GM19025 (cell line): Measurements from ENCODE around the gene MICAL2.
"Not testable (repeated sequence)": the region's sequence is repeated elsewhere in the genome, so short reads cannot be mapped to it uniquely, and the experiment has no call there.

Source experiments
- ATAC-seq: cut with Tn5 transposase; IDR thresholded peaks from one replicate; pipeline ENCODE4 v1.9.1; 2021; ENCODE audit warnings: mild to moderate bottlenecking, low read depth, moderate library complexity; ENCODE audit not compliant: unreplicated experiment

The MICAL2 gene

GRCh38 chr11:12130180-12130980 lies 20.0 kb downstream of the MICAL2 start:
- no peak for ATAC-seq

GRCh38 chr11:12131943-12132789 lies 21.8 kb downstream of the MICAL2 start:
- no peak for ATAC-seq

DNA sequence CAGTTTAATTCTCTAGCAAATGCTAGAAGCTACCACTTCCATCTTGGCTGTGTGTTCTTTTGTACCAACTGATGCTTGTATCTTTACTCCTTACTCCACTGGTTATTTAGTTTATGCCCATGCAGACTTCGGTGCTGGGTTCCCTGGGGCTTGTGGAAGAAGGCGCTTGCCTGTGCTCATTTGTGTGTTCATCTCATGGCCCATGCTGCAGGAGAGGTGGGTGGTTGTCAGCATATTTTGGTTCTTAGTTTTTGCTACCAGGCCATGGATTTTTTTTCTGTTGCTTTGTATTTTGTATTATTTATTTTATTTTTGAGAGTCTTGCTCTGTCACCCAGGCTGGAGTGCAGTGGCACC lies 22.4 kb downstream of the MICAL2 start:
- no peak for ATAC-seq

GRCh38 chr11:12133547-12134235 lies 23.3 kb downstream of the MICAL2 start:
- no peak for ATAC-seq

DNA sequence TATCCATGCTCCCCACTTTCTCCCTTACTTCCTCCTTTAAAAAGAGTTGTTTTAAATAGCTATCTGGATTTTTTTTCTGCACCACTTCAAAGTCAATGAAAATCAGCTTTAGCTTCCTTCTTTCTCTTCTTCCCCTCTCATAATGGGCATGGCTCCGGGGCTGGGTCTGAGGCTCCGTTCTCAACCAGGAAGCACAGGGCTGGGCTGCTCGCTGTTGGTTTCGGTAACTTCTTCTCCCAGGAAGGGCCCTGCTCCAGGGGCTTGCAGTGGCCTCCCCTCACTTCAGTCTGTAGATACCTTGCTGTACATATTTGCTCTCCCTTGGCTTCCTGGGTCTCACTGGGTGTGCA lies 23.8 kb downstream of the MICAL2 start:
- no peak for ATAC-seq

GRCh38 chr11:12135185-12135584 lies 24.8 kb downstream of the MICAL2 start:
- no peak for ATAC-seq

- ATAC-seq: no peak
Observed at GRCh38 chr11:12137005-12137690, 26.8 kb downstream of the MICAL2 start.

DNA sequence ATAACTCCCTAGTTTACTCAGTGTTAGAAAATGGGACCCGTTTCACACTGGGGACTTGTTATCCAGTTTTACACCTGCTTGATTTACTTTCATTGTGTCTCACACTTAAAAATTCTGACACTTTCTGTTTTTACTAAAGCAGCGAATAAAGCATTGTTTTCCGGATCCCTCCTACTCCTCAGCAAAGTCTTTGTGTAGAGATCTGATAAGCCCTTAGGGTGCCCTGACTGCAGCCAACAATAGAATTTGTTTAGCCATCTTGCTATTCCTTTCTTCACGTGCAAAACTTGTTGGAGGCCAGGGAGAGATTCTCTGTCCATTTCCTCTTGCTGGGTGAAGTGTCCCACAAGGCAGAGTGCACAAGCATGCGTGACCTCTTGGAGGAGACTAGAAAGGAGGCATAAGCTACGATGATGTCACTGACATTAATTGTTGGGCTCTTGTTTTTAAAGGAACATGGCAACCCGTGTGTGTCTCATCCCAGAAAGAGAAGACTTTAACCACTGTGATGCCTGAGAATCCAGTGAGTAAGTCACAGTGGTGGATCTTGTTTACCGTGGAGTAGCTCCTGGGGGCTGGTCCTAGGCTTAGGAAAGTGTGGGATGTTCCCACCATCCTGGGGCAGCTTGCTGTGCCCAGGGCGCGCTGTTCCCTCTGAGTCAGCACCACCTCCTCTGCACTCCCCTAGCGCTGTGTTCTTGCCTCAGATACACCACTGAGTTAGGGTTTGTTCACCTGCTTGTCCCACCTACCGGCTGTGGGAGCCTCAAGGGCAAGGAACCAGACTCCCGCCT lies 27.7 kb downstream of the MICAL2 start:
- no peak for ATAC-seq

DNA sequence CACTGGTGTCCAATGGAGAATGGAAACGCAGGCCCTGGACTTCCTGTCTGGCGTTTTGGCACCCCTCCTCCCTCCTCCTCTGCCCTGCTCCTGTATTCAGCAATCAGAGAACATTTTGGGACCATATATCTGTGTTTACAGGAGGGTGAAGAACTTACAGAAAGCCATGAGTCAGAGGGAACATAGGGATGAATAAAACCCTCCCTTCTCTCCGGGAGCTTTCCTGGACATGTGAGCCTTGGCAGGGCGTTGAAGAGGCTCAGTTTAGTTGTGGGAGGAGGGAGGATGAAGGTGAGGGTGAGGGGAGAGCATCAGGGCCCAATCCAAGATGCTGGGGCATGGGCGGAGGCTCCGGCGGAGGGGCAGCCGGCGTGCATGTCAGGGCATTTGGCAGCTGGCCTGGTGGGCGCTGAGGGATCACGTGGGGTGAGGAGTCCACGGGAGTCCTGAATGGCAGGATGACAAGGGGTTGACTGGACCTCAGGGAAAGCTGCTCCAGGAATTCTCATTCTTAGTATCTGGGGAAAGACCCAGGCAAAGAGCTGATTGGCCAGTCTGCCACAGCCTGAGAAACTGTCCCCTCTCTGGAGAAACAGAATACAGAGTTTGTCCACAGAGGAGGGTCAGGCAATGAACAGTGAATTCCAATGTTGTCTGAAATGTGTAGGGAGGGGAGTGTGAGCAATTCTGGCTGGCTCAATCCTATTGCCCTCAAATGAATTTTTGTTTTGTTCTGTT lies 28.9 kb downstream of the MICAL2 start:
- ATAC-seq: no peak

- no peak for ATAC-seq
Observed at GRCh38 chr11:12140186-12140793, 29.9 kb downstream of the MICAL2 start.

GRCh38 chr11:12141283-12141682 lies 30.9 kb downstream of the MICAL2 start:
- no peak for ATAC-seq

DNA sequence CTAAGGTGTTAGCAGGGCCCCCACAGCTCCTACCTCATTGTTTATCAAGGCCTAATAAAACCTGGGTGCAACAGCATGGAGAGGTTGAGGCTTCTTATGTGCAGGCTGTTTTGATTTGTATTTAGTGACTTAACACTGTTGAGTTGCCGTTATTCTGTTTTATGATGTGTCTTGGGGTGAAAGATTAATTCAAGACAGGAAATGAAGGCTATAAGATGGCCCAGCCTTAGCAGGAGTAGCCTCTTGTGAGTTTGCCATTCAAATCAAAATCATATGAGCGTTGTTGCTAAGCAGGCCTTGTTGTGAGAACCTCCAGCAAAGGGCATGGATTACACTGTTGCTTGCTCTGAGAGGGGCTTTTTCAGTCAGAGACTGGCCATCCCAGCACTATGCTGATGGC lies 31.8 kb downstream of the MICAL2 start:
- ATAC-seq: no peak

GRCh38 chr11:12142909-12143308 lies 32.5 kb downstream of the MICAL2 start:
- no peak for ATAC-seq

DNA sequence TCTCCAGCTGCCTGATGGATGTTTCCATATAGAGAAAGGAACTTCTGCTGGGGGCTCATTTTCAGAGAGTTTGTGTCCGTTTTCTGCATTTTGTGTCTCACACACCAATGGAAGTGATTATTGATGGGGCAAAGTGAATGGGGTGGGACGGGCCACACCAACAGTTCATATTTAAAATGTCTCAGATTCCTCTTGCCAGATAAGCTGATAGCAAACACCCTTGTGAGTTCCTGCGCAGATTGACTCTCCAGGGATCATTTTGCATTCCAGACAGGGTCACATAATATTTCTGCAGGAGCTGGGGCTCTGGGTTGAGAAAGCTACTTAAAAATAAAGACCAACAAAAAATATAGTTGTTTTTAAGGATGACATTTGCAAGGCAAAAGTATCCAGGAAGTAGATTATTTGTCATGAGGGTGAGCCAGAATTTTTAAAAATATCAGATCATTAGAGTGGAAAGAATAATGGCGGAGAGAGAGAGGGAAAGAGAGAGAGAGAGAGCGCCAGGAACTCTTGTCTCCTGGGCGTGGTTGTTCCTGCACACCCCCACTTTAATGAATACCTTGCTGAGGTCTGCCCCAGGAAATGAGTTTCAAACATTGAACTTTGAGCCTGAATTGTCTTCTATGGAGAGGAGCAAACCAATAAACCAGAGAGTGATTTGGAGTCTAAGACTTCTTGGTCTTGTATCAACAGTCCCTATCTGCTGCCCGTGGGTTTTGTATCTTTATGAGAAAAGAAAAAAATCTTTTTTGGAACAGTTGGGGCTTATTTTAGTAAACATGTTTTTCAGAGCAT lies 33.3 kb downstream of the MICAL2 start:
- no peak for ATAC-seq

DNA sequence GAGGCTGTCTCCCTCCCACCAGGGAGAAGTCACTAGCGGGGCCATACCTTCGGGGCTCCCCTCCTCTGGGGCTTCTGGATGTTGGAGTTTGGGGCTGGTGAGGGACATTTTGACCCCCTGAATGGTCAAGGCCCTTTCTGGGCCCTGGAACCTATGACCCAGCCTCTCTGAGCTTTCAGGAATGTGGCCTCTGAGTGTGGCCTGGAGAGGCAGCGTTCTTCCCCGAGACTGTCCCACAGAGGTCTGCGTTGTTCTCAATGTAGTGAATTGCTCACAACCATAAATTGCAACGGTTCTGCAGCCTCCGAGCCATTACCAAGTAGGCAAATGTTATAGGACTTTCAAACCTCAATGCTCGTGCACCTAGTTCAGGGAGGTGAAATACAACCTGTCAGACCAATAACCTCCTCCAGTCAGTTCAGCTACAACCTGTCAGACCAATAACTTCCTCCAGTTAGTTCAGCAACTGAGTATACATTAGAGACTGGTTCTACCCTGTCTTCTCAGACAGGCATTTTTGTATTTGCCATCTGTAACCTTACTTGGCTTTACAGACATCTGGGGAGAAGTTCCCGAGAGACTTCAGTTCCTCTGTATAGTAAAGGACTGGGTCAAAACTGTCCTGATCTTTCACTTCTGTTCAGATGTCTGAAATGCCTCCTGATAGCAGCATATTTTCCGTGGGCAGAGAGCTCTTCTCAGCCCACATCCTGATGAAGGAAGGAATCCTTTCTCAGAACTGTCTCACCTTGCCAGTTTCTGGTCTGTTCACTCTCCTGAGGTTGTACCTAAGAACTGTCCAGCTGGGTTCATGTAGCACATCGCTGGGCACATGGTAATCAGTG lies 34.2 kb downstream of the MICAL2 start:
- ATAC-seq: no peak

- not testable (repeated sequence) for ATAC-seq
Observed at GRCh38 chr11:12146678-12147077, 36.3 kb downstream of the MICAL2 start.

GRCh38 chr11:12147827-12148226 lies 37.4 kb downstream of the MICAL2 start:
- ATAC-seq: no peak
